LNCaP clone FGC (cell line): ENCODE data around the gene POLA1.

ENCODE experiments used
- DNase-seq: peaks from one replicate; pipeline ENCODE4 v3.0.0-alpha.2; 2011; ENCODE audit warnings: low read depth
- H3K4me3 ChIP-seq: 2 replicates; pipeline ENCODE4 v1.5.1; 2011; ENCODE audit warnings: mild to moderate bottlenecking, low read depth, low read length, control low read depth
- CTCF ChIP-seq: IDR thresholded peaks from 2 replicates; pipeline ENCODE4 v1.5.1; 2012; ENCODE audit warnings: mild to moderate bottlenecking; ENCODE audit not compliant: control insufficient read depth, insufficient read depth; ENCODE audit errors: extremely low read depth

Gene POLA1

GRCh38 chrX:25007059-25008053, 313.6 kb downstream of the POLA1 start:
- TF ChIP-seq CTCF, result no peak
- no peak for DNase-seq
- no peak overlapping the region for H3K4me3 ChIP-seq

- no peak overlapping the region for H3K4me3 ChIP-seq
- no peak for TF ChIP-seq CTCF
These were observed 315.7 kb downstream of the POLA1 start for GRCh38 chrX:25009407-25009806.

GRCh38 chrX:25010784-25011588, 317.3 kb downstream of the POLA1 start:
- DNase-seq, result no peak
- no peak overlapping the region for H3K4me3 ChIP-seq
- no peak for TF ChIP-seq CTCF

More at GRCh38 chrX:25009407-25009806, 315.7 kb downstream of the POLA1 start:
- no peak for DNase-seq

DNA sequence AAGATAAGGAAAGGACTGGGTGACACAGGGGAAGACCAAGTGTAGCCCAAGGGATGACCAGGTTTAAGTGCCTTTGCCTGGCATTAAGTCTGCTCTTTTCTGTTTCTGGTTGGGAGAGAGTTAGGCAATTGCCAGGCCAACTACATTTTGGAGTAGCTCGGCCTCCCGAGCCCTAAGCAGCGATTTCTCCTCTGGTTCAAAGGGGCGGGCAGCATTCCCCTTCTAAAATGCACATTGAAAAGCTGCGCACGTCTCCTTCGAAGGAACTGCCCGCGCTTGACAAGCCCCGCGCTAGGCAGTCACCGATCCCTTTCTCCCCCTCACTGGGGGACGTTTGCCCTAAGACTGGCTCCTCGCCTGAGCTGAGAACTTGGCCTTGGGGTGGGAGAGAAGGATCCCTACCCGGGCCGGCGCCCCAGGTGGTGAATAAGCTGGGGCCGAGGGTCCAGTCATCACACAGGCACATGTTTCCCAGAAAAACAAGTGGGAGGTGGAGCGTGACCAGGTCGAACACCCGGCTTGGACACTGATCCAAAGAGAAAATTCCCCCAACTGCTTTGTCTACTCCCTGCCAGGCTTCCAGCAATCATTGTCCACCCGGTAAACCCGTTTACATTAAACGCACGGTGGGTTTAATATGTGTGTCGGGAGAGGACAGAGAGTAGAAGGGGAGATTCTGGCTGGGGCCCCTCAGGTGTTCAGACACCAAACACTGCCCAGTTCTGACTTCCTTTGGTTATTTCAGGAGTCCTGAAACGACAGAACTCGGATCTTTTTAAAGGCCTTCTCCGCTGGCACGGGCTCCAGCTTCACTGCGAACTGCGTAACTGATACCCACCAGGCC, 318.1 kb downstream of the POLA1 start:
- no peak for TF ChIP-seq CTCF
- H3K4me3 ChIP-seq, result no peak overlapping the region

GRCh38 chrX:25012433-25012735, 318.7 kb downstream of the POLA1 start:
- no peak overlapping the region for H3K4me3 ChIP-seq
- TF ChIP-seq CTCF, result no peak
- DNase-seq, result no peak

More for the DNA sequence above, 318.1 kb downstream of the POLA1 start:
- no peak for DNase-seq
